Stomach smooth muscle (tissue), 2 donors: ENCODE data around the gene UXS1.

Experiments
- H3K27ac ChIP-seq: one replicate; pipeline ENCODE4 v1.7.0; 2013; ENCODE audit warnings: mild to moderate bottlenecking, low read length, inconsistent platforms
- H3K27me3 ChIP-seq, 2 donors: one replicate each; pipeline ENCODE4 v1.7.0; 2013; ENCODE audit warnings: low read length in 2 of 2; ENCODE audit not compliant: insufficient read depth in 2 of 2, control insufficient read depth in 1 of 2
- H3K36me3 ChIP-seq, 2 donors: one replicate each; pipeline ENCODE4 v1.7.0; 2013; ENCODE audit warnings: low read length in 2 of 2; ENCODE audit not compliant: control insufficient read depth in 2 of 2, insufficient read depth in 2 of 2
- H3K4me1 ChIP-seq: one replicate; pipeline ENCODE4 v1.7.0; 2013; ENCODE audit warnings: low read length; ENCODE audit not compliant: control insufficient read depth, insufficient read depth
- H3K4me3 ChIP-seq, 2 donors: one replicate each; pipeline ENCODE4 v1.7.0; 2013; ENCODE audit warnings: low read length in 2 of 2
- H3K9ac ChIP-seq, 2 donors: one replicate each; pipeline ENCODE4 v1.7.0; 2013; ENCODE audit warnings: low read length in 2 of 2, mild to moderate bottlenecking in 1 of 2
- H3K9me3 ChIP-seq, 2 donors: one replicate each; pipeline ENCODE4 v1.7.0; 2013; ENCODE audit warnings: low read length in 2 of 2; ENCODE audit not compliant: control insufficient read depth in 2 of 2
- donor health status: healthy.
- donor health status: Pancreatic carcinoma.

Gene UXS1

DNA sequence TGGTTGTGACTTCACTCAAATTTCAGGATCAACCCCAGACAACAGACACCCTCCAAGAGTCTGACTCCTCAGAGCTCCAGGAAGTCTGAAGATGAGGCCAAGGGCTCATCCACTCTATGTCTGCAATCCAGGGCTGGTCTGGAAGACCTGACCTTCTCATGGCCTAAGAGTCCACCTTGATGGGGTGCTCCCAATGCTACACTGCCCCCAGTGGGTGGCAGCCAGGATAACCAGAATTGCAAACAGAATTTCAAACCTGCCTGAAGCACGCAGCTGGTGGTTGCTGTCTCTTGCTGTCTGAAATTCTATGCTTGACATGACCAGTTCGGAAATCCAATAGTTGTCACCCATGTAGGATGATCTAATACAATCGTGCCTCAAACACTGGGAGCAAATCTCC lies 96.0 kb downstream of the UXS1 start:
- peaks cover 21 to 40% of the 10 kb centered on the region in 2 donors for H3K36me3 ChIP-seq
- H3K9ac ChIP-seq: no peak overlapping the region
- no peak overlapping the region for H3K27ac ChIP-seq
- no peaks in the 10 kb centered on the region for H3K9me3 ChIP-seq
- peaks cover 7% of the 10 kb centered on the region for H3K4me1 ChIP-seq
- H3K4me3 ChIP-seq: no peak overlapping the region
- H3K27me3 ChIP-seq: no peaks in the 10 kb centered on the region

DNA sequence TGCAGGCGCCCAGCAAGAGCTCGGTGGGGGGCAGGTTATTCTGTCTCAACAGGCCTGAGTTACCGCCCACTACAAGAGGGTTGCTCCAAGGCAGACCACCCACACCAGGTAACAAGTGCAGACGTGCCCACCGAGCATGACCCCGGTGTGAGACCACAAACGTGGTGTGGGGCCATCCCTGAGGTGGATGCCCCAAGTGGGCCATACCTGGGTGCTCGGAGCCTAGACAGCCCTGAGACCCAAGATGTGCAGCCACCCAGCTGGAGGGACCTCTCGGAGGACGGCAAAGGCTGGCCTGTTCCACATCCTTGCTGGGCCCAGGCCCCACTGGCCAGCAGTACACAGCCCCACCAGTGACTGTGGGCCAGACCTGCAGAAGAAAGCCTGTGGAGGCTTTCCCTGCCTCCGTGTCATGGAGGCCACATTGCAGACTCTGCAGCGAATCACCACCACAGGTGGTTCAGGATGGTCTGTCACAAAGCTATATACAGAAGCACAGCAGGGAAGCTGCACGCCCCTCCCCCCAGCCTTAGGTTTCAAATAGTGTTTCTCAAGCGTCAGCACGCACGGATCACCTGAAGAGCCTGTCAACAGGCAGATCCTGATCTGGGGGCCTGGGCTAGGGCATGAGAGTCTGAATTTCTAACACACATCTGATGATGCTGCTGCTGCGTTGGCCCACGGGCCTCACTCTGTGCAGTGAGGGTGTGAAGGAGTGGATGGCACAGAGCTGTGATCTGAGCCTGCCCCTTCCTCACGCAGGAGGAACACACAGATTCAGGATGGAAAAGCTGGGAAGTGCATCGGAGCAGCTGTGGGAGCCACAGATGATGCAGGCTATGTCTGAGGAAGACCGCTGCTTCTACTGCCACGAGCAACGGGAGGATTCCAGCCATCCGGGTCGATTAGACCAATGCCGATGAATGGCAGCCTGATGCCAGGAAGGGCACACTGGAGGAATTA lies 96.8 kb downstream of the UXS1 start:
- Histone ChIP-seq H3K9me3 (no peaks in the 10 kb centered on the region), H3K27ac (no peak overlapping the region), H3K4me3 (no peak overlapping the region), H3K27me3 (no peaks in the 10 kb centered on the region), H3K4me1 (peaks cover 7% of the 10 kb centered on the region), H3K9ac (no peak overlapping the region), H3K36me3 (peaks cover 24 to 44% of the 10 kb centered on the region in 2 donors)

DNA sequence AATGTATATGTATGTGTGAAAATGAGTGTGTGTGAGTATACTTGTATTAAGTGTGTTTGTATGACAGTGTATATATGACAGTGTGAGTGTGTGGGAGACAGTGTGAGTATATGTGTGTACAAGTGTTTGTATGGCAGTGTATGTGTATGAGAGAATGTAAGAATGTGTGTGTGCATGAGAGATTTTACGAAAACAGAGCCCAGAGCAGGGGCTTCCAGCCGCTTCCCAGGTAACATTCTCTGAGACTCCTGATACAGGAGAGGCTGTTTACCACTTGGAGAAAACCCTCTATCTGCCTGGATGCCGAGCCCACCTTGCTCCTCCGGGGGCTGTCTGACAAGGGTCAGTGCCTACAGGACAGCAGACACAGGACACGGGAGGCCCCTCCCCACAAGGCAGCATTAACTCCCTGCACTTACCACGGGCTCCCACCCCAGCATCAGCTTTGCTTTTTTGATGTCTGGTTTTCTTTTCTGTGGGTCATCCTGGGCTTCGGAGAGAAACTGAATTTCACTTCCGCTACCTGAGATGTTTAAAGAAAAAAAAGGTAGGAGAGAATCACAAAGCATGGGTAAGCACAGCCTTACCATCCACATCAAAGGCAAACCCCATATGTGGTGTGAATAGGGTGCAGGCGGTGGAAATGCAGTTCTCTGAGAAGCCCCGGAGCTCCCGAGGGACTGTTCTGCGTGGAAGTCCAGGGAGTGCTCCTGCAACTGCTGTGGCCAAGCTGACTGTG lies 97.6 kb downstream of the UXS1 start:
- Histone ChIP-seq H3K36me3 (peaks cover 24 to 44% of the 10 kb centered on the region in 2 donors), H3K4me3 (no peak overlapping the region), H3K27me3 (no peaks in the 10 kb centered on the region), H3K9ac (no peak overlapping the region), H3K27ac (no peak overlapping the region), H3K4me1 (peaks cover 7% of the 10 kb centered on the region), H3K9me3 (no peaks in the 10 kb centered on the region)

DNA sequence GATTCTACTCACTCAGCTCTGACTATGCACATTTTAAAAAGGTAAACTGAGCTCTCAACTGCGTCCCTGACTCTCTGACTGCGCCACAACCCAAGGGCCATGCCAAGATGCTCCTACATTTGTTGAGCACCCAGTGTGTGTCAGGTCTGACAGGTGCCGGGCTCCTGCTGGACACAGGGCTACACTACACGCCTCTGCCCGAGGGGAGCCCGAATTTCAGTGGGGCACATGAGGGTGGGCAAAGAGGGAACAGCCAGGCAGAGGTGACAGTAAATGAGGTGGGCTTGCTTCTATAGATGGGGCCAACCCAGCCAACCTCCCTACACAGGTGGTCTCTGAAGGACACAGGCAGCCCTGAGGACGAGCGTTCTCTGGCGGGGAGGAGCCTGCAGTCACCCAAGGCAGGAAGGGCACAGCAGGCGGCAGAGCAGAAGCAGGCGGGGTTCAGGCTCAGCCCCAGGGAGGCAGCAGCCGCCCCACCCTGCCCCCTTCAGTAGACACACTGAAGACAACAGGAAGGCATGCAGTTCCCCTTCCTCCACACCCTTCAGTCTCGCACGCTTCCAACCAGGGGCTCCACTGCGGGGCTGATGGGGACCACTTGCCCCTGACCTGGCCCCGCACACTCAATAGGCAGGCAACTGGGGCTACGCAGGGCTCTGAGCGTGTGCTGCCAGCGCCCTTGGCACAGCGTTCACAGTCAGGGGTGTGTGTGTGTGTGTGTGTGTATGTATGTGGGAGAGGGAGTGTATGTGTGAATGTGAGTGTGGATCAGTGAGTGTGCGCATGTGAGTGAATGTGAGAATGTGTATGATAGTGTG lies 98.4 kb downstream of the UXS1 start:
- H3K27ac ChIP-seq: no peak overlapping the region
- no peaks in the 10 kb centered on the region for H3K27me3 ChIP-seq
- no peak overlapping the region for H3K4me3 ChIP-seq
- H3K9ac ChIP-seq: no peak overlapping the region
- H3K4me1 ChIP-seq: peaks cover 7% of the 10 kb centered on the region
- peaks cover 21 to 42% of the 10 kb centered on the region in 2 donors for H3K36me3 ChIP-seq
- no peaks in the 10 kb centered on the region for H3K9me3 ChIP-seq

- Histone ChIP-seq H3K27me3 (no peaks in the 10 kb centered on the region), H3K27ac (no peak overlapping the region), H3K4me3 (no peak overlapping the region), H3K9ac (no peak overlapping the region), H3K4me1 (peaks cover 7% of the 10 kb centered on the region), H3K36me3 (peaks cover 11 to 29% of the 10 kb centered on the region in 2 donors), H3K9me3 (no peaks in the 10 kb centered on the region)
Measured at GRCh38 chr2:106094131-106094841, 99.8 kb downstream of the UXS1 start.

- no peaks in the 10 kb centered on the region for H3K27me3 ChIP-seq
- H3K9ac ChIP-seq: no peak overlapping the region
- no peaks in the 10 kb centered on the region for H3K9me3 ChIP-seq
- no peak overlapping the region for H3K27ac ChIP-seq
- no peak overlapping the region for H3K4me3 ChIP-seq
- H3K4me1 ChIP-seq: no peaks in the 10 kb centered on the region
- H3K36me3 ChIP-seq: peaks cover 11 to 18% of the 10 kb centered on the region in 2 donors
Measured at GRCh38 chr2:106090916-106091618, 103.0 kb downstream of the UXS1 start.

GRCh38 chr2:106089611-106090010 lies 104.5 kb downstream of the UXS1 start:
- Histone ChIP-seq H3K27ac (no peak overlapping the region), H3K9ac (no peak overlapping the region), H3K27me3 (no peaks in the 10 kb centered on the region), H3K9me3 (no peaks in the 10 kb centered on the region), H3K4me1 (peaks cover 3% of the 10 kb centered on the region), H3K36me3 (peaks cover 11 to 13% of the 10 kb centered on the region in 2 donors), H3K4me3 (no peak overlapping the region)

GRCh38 chr2:106085181-106085940 lies 108.7 kb downstream of the UXS1 start:
- H3K27me3 ChIP-seq: no peaks in the 10 kb centered on the region
- peak overlapping the region in 1 of 2 donors; percentile 3 for H3K9ac ChIP-seq
- H3K4me1 ChIP-seq: peaks cover 3% of the 10 kb centered on the region
- H3K27ac ChIP-seq: no peak overlapping the region
- H3K36me3 ChIP-seq: no peaks in the 10 kb centered on the region
- H3K4me3 ChIP-seq: no peak overlapping the region
- H3K9me3 ChIP-seq: no peaks in the 10 kb centered on the region

- Histone ChIP-seq H3K9me3 (no peaks in the 10 kb centered on the region), H3K27me3 (no peaks in the 10 kb centered on the region), H3K36me3 (peaks cover 0 to 9% of the 10 kb centered on the region in 2 donors), H3K4me3 (no peak overlapping the region), H3K9ac (no peak overlapping the region), H3K4me1 (peaks cover 3% of the 10 kb centered on the region), H3K27ac (no peak overlapping the region)
Measured at GRCh38 chr2:106080959-106081358, 113.1 kb downstream of the UXS1 start.
